K562 (cell line): ENCODE results near the gene CFAP70. TPM values are rescaled to one million over a fixed set of nuclear protein-coding genes. Genes with fewer than 3 reads are reported as not detected.

Experiments used
- DPF2 ChIP-seq: fragments of 450-650 bp; IDR thresholded peaks from 2 replicates; pipeline ENCODE4 v1.6.1; 2016
- FOS ChIP-seq: IDR thresholded peaks from 3 replicates; pipeline ENCODE4 v1.6.1; 2011; ENCODE audit not compliant: insufficient read length; ENCODE audit errors: extremely low read depth
- MEF2D ChIP-seq: conservative IDR thresholded peaks from 2 replicates; pipeline ENCODE4 v1.6.1; 2016; ENCODE audit warnings: low read depth, missing genetic modification characterization, missing compliant biosample characterization
- MYNN ChIP-seq, 2 experiments: sonication (generic); formaldehyde crosslinking in 1 of 2; IDR thresholded peaks; 2 replicates each; pipeline versions ENCODE4 v1.5.0 to v1.6.1; 2016 to 2020; ENCODE audit warnings: antibody characterized with exemption in 1 of 2, missing genetic modification reagents in 1 of 2
- NEUROD1 ChIP-seq: fragments of 150-350 bp; IDR thresholded peaks from 2 replicates; pipeline ENCODE4 v1.6.1; 2014; ENCODE audit warnings: borderline replicate concordance, low read length, low read depth; ENCODE audit not compliant: partially characterized antibody
- POLR2H ChIP-seq: IDR thresholded peaks from 2 replicates; pipeline ENCODE4 v1.6.1; 2016; ENCODE audit warnings: missing genetic modification characterization, low read depth, mild to moderate bottlenecking, control low read depth, missing compliant biosample characterization, moderate library complexity
- RNF2 ChIP-seq: sonication (generic); IDR thresholded peaks from 2 replicates; pipeline ENCODE4 v1.6.1; 2016
- TRIM24 ChIP-seq, 2 experiments: fragments of 450-650 bp; IDR thresholded peaks; 2 replicates each; pipeline ENCODE4 v1.6.1; 2016
- ZNF175 ChIP-seq: fragments of 200-800 bp; sonication (Bioruptor generic); IDR thresholded peaks from 2 replicates; pipeline ENCODE4 v1.6.1; 2016; ENCODE audit warnings: low read depth, mild to moderate bottlenecking, missing genetic modification characterization, missing compliant biosample characterization
- ZNF263 ChIP-seq: sonication (generic); formaldehyde crosslinking; IDR thresholded peaks from 2 replicates; pipeline ENCODE4 v1.8.0; 2022; ENCODE audit warnings: mild to moderate bottlenecking, missing genetic modification reagents, borderline replicate concordance
- ZNF41 ChIP-seq: fragments of 250-450 bp; sonication (Bioruptor Pico); conservative IDR thresholded peaks from 2 replicates; pipeline ENCODE4 v1.4.0; 2020; ENCODE audit warnings: mild to moderate bottlenecking
- ZNF444 ChIP-seq: fragments of 250-450 bp; sonication (Bioruptor Pico); IDR thresholded peaks from 2 replicates; pipeline ENCODE4 v1.4.0; 2020; ENCODE audit warnings: mild to moderate bottlenecking, moderate library complexity
- ZNF589 ChIP-seq: fragments of 200-800 bp; sonication (Bioruptor generic); IDR thresholded peaks from 2 replicates; pipeline ENCODE4 v1.6.1; 2016; ENCODE audit warnings: low read depth, missing genetic modification characterization, missing compliant biosample characterization
- ZNF717 ChIP-seq: fragments of 250-450 bp; sonication (Bioruptor Pico); IDR thresholded peaks from 2 replicates; pipeline ENCODE4 v1.5.0; 2021
- polyA plus RNA-seq, 8 experiments: library from polyadenylated mRNA; depleted of rRNA in 4 of 8; stranded (reverse) in 5 of 8; unstranded in 3 of 8; fragments of >200 nt; fragmentation: Nextera tagmentation in 2 of 8; fragmentation: Illumina TruSeq in 1 of 8; extraction: Ambion mirVana in 2 of 8; extraction: Trizol in 1 of 8; gene quantifications; 2 replicates each; pipeline versions ENCODE4 v1.2.1 to v1.2.3, GENCODE V29; 2011 to 2014; ENCODE audit warnings: inconsistent platforms in 1 of 8, missing spikeins in 1 of 8
- total RNA-seq, 7 experiments: library from RNA; depleted of rRNA in 6 of 7; stranded (reverse); fragments of >200 nt in 6 of 7; fragmentation: Illumina TruSeq in 2 of 7; extraction: Trizol in 2 of 7; gene quantifications; 2 replicates each; pipeline versions ENCODE4 v1.2.1 to v1.2.3, GENCODE V29; 2011 to 2021; ENCODE audit warnings: low replicate concordance in 1 of 7
- TF ChIP-seq, protein P1 (sequence below), 2 experiments: fragments of 450-650 bp; formaldehyde crosslinking in 1 of 2; IDR thresholded peaks; 2 replicates each; pipeline versions ENCODE4 v1.4.0 to v1.6.1; 2014 to 2020; ENCODE audit warnings: mild to moderate bottlenecking in 2 of 2, borderline replicate concordance in 1 of 2, low read depth in 1 of 2
- TF ChIP-seq, protein P2 (sequence below), 2 experiments: fragments of 450-650 bp; conservative IDR thresholded peaks; 2 replicates each; pipeline ENCODE4 v1.6.1; 2017; ENCODE audit warnings: mild to moderate bottlenecking in 2 of 2, moderate library complexity in 2 of 2
- TF ChIP-seq, protein P3 (sequence below): sonication (generic); IDR thresholded peaks from 2 replicates; pipeline ENCODE4 v1.6.1; 2016

The CFAP70 gene
- total and polyA plus RNA-seq, 9 of the 15 experiments (the other 6 are each of a cell fraction or from before 2014, with no cell fraction given) = 0.27 to 1.6 (median 0.86) TPM

DNA sequence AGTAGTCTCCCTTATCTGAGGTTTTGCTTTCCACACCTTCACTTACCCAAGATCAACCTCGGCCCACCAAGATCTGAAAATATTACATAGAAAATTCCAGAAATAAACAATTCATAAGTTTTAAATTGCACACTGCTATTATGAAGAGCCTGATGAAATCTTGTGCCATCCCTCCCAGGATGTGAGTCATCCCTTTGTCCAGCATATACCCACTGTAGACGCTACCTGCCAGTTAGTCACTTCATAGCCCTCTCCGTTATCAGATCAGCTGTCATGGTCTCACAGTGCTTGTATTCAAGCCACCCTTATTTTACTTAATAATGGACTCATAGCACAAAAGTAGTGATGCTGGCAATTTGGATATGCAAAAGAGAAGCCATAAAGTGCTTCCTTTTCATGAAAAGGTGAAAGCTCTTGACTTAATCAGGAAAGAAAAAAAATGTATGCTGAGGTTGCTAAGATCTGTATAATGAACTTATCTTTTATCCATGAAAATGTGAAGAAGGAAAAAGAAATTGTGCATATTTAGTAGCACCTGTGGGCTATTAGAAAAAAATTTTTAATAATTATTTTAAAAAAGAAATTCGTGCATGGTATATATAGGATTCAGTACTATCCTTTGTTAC is 96.4 kb downstream of the CFAP70 start (continued):
- TF ChIP-seq, protein P1, sequence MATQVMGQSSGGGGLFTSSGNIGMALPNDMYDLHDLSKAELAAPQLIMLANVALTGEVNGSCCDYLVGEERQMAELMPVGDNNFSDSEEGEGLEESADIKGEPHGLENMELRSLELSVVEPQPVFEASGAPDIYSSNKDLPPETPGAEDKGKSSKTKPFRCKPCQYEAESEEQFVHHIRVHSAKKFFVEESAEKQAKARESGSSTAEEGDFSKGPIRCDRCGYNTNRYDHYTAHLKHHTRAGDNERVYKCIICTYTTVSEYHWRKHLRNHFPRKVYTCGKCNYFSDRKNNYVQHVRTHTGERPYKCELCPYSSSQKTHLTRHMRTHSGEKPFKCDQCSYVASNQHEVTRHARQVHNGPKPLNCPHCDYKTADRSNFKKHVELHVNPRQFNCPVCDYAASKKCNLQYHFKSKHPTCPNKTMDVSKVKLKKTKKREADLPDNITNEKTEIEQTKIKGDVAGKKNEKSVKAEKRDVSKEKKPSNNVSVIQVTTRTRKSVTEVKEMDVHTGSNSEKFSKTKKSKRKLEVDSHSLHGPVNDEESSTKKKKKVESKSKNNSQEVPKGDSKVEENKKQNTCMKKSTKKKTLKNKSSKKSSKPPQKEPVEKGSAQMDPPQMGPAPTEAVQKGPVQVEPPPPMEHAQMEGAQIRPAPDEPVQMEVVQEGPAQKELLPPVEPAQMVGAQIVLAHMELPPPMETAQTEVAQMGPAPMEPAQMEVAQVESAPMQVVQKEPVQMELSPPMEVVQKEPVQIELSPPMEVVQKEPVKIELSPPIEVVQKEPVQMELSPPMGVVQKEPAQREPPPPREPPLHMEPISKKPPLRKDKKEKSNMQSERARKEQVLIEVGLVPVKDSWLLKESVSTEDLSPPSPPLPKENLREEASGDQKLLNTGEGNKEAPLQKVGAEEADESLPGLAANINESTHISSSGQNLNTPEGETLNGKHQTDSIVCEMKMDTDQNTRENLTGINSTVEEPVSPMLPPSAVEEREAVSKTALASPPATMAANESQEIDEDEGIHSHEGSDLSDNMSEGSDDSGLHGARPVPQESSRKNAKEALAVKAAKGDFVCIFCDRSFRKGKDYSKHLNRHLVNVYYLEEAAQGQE (IDR thresholded peaks at IDR 0.05; ENCODE audit: borderline replicate concordance) = peak; percentile 15; the same call in 1 of the 2 replicates
- TF ChIP-seq, protein P1 (CRISPR knock-in tag; IDR thresholded peaks at IDR 0.05; ENCODE audit: low read depth) = no peak
- TF ChIP-seq ZNF444 (CRISPR knock-in tag) (no peak), ZNF263 (CRISPR knock-in tag) (no peak), DPF2 (peak; percentile 94), TRIM24 (IDR thresholded peaks at IDR 0.05) (peak; percentile 96 to 97), ZNF589 (CRISPR knock-in tag) (peak; percentile 57; the same call in 1 of the 2 replicates), RNF2 (peak; percentile 55; the same call in 1 of the 2 replicates), POLR2H (tag) (peak; percentile 61; the same call in 1 of the 2 replicates), FOS (peak; percentile 68), MEF2D (0 out of 2 replicates have a peak, but pooled peaks have one; percentile 50), ZNF717 (CRISPR knock-in tag) (no peak), NEUROD1 (peak; percentile 73), ZNF41 (0 out of 2 replicates have a peak, but pooled peaks have one; percentile 8), MYNN (IDR thresholded peaks at IDR 0.05) (peak; percentile 93; the same call in 1 of the 2 replicates), MYNN (CRISPR knock-in tag; IDR thresholded peaks at IDR 0.05) (no peak), ZNF175 (CRISPR knock-in tag) (peak; percentile 74)
- TF ChIP-seq, protein P2, sequence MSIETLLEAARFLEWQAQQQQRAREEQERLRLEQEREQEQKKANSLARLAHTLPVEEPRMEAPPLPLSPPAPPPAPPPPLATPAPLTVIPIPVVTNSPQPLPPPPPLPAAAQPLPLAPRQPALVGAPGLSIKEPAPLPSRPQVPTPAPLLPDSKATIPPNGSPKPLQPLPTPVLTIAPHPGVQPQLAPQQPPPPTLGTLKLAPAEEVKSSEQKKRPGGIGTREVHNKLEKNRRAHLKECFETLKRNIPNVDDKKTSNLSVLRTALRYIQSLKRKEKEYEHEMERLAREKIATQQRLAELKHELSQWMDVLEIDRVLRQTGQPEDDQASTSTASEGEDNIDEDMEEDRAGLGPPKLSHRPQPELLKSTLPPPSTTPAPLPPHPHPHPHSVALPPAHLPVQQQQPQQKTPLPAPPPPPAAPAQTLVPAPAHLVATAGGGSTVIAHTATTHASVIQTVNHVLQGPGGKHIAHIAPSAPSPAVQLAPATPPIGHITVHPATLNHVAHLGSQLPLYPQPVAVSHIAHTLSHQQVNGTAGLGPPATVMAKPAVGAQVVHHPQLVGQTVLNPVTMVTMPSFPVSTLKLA (conservative IDR thresholded peaks at IDR 0.05) = 0 out of 4 replicates have a peak, but pooled peaks of 1 of the 2 experiments have one; percentile 23
- TF ChIP-seq, protein P3, sequence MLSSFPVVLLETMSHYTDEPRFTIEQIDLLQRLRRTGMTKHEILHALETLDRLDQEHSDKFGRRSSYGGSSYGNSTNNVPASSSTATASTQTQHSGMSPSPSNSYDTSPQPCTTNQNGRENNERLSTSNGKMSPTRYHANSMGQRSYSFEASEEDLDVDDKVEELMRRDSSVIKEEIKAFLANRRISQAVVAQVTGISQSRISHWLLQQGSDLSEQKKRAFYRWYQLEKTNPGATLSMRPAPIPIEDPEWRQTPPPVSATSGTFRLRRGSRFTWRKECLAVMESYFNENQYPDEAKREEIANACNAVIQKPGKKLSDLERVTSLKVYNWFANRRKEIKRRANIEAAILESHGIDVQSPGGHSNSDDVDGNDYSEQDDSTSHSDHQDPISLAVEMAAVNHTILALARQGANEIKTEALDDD = peak; percentile 49; the same call in 1 of the 2 replicates
